HG03432 (cell line): ENCODE data around the gene NPTX1.

ENCODE experiments used
- ATAC-seq: cut with Tn5 transposase; IDR thresholded peaks from one replicate; pipeline ENCODE4 v1.9.1; 2021; ENCODE audit warnings: mild to moderate bottlenecking, moderate library complexity; ENCODE audit not compliant: unreplicated experiment

The NPTX1 gene

DNA sequence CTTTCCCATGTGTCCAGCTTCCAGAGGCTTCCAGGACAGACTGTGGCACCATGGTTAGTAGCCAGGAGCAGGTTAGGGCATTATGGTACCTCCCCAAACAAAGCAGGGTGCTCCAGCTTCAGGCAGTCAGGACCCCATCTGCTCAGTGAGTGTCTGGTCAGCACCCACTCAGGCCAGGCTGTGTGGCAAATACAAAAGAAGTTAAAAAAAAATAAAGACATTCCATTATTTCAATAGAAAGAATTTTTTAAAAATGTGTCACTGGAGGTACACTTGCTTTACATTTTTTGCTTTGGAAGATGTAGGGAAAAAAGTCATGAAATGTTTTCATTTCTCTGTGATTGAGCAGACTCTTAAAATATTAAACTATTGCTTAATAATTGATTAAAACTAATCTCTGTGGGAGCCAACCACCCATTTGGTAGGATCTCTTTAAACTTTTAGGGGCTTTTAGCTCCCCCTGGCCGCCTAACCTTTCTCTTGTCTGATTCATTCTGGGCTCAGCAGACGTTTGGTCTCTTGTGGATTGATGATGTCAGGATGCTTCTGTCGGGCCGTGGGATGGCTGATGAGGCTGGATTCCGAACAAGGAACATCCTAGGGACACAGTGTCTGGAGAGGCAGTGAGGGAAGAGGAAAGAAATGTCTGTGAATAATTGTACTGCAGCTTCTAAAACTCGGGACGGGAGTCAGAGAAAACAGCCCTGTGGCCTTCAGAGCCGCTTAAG lies 28.4 kb upstream of the NPTX1 start:
- ATAC-seq, result no peak

DNA sequence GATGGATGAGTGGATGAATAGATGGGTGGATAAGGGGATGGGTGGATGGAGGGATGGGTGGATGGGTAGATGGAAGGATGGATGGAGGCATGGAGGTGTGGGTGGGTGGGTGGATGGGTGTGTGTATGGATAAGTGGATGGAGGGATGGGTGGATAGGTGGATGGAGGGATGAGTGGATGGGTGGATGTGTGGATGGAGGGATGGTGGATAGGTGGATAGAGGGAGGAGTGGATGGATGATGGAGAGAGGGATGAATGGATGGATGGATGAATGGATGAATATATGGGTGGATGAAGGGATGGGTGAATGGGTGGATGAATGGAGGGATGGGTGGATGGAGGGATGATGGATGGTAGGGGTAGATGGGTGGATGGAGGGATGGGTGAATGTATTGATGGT lies 27.5 kb upstream of the NPTX1 start:
- no peak for ATAC-seq

DNA sequence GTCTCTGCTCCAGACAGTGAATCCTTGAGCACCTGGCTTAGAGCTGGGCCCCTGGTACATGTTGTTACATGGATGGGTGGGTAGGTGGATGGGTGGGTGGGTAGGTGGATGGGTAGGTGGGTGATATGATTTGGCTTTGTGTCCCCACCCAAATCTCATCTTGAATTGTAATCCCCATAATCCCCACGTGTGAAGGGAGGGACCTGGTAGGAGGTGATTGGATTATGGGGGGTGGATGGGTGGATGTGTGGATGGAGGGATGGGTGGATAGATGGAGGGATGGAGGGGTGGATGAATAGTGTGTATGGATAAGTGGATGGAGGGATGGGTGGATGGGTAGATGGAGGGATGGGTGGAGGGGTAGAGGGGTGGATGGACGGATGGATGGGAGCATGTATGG lies 26.6 kb upstream of the NPTX1 start:
- ATAC-seq, result no peak

DNA sequence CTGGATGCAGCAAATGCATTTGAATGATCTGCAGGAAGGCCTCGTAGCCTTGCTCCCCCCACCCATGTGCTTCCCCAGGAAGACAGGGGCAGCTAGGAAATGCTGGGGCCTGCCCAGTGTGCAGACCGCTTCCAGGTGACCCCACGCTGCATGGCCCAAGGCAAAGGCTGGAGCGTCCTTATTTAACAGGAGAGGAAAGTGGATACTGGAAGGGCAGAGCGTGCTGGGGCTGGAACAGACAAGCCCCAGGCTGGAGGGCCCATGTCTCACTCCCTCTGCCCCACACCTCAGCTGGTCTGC lies 26.1 kb upstream of the NPTX1 start:
- ATAC-seq, result no peak

DNA sequence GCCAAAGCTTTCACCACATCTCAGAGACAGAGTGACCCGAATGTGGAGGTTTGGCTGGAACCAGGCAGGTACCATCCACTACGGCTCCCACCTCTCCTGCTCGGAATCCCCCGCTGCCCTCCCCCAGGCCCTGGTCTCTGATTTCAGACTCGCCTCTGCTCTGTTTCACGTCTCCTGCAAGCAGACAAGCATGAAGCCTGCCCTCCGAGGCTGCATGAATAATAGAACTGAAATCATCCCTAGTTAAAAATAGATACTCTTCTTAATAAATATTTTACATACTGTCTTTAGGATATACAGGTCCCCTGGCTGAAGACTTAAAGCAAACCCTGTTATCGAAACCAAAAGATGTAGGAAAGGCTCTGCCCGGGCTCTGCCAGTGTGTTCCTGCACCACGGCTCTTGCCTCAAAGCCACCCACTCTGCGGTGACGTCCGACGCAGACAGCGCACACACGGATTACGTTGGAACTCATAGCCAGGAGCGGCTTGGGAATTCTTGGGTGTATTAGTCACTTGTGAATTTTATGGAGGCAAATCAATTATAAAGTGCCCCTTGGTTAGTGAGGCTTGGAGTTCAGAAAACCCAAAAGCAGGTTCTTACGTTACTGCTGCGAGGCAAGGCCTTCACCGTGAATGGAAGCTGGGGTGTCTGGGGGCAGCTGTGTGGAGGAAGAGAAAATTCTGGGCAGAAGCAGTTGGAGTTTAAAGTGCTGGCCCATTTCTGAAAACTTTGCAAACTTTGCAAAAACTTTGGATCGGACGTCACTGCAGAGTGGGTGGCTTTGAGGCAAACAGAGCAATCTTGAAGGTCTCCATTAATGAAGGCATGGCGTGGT lies 25.6 kb upstream of the NPTX1 start:
- ATAC-seq, result no peak

DNA sequence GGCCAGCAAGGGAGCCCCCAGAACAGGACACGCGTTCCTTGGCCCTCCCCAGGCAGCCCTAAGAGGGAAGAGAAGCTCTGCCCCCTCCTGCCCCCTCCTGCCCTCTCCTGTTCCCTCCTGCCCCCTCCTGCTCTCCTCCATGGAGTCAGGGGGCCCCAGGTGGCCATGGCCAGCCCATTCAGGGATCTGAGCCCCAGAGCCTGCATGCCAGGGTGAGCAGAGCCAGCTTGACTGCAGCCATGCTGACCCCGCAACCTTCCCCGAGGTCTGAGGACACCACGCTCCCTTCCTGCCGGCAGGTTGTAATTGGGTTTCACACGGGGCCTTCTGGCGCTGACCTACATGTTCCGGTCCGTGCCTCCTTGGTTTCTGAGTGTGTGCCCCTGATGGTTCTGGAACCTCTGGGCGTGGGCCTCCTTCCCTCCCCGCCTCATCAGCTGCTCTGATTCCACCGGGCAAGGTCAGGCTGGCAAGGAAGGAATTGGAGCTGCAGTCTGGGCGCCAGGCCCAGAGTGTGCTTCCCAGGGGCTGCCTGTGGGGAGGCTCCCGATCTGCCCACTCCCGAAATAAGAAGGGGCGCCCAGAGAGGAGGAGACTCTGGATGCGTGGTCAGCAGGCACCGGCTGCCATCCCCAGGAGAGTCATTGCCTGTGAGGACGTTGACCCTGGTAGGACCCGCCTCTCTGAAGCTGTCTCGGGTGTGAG lies 23.7 kb upstream of the NPTX1 start:
- no peak for ATAC-seq

DNA sequence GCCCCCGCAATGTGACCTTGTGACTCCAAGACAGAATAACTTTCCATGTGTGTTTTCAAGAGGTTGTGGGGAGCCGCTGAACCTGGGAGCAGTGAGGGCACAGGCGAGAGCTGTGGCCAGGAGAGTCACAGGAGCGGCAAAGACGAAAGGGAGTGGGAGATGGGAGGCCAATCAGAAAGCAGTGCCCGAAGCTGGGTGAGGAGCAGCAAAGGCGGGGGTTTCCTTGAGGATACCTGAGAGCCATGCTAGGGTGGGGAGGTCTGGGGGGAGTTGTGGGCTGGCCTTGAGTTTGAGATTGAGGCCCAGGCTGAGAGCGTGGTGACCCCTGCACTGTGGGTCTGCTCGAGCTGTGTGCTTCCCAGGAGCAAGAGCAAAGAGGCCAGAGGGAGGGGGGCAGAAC lies 23.2 kb upstream of the NPTX1 start:
- ATAC-seq, result no peak

DNA sequence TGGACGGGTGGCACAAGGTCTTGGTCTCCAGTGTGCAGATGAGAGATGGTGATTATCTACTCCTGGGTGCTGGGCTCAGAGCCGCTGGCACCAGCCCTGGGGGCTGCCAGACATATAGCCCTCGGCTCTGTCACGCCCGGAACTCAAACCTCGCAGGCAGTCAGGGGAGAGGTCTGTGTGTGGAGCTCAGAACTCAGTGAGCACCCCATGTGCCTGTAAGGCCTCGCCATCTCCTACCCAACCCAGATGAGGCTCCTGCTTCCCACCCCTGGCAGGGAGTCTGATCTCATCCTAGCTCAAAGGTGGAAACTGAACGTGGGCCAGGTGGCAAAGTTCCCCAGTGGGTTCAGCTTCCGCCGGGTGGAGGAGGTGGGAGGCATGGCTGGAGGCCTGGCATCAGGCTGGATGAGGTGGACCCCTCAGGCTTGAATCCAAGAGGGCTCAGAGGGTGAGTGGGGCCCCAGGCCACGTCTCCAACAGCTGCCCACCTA lies 22.6 kb upstream of the NPTX1 start:
- no peak for ATAC-seq

DNA sequence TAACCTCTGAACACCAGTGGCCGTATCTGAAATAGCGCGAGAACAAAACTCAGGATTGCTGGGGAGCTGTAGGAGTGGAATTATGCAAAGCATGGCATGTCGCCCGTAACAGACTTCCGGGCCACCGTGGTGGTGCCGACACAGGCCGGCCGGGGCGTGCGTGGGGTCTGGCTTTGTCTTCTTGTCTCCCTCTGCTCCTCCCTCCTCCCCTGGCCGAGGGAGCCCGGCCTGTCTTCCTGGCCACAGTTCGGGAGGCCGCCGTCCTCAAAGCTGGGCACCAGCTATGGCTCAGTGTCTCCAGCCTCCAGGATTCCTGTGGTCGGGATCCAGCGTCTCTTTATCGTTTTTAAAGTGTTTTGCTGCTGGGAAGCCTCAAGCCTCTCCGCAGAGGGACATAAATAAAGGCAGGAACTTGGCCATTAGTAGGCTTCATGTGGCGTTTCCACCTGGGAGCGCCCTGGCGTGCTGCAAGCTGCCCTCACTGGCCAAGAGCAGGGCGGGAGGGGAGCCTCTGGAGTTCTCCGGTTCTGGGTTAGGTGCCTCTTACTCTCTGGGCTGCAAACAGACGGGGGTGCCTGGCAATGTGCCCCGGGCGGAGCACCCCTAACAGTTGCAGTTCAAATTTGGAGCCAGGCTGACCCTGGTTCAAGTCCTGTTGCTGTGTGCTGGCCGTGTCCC lies 22.0 kb upstream of the NPTX1 start:
- no peak for ATAC-seq

DNA sequence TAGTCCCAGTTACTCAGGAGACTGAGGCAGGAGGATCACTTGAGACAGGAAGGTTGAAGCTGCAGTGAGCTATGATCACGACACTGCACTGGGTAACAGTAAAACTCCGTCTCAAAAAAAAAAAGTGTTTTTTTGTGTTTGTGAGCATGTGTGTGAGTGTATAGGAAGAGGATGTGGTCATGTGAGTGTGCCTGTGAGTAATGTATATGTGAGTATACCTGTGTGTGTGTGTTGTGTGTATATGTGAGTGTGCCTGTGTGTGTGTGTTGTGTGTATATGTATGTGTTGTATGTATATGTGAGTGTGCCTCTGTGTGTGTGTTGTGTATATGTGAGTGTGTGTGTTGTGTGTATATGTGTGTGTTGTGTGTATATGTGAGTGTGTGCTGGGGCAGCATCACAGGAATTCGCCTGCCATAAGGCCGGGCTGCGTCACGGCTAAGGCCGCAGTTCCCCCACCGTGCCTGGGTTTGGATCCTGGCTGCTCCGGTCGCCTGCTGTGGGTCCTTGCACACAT lies 21.4 kb upstream of the NPTX1 start:
- ATAC-seq, result no peak

DNA sequence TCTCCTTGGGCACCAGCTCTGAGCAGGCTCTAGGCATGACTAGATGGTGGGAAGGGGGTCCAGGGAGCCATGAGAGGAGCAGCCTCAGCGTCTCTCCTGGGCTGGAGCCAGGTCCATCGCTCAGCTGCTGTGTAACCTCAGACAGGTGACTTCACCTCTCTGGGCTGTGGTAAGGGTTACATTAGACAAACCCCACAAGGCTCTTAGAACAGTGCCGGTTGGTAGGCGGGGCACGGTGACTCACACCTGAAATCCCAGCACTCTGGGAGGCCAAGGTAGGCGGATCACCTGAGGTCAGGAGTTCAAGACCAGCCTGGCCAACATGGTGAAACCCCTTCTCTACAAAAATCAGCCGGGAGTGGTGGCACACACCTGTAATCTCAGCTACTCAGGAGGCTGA lies 18.1 kb upstream of the NPTX1 start:
- ATAC-seq, result no peak

DNA sequence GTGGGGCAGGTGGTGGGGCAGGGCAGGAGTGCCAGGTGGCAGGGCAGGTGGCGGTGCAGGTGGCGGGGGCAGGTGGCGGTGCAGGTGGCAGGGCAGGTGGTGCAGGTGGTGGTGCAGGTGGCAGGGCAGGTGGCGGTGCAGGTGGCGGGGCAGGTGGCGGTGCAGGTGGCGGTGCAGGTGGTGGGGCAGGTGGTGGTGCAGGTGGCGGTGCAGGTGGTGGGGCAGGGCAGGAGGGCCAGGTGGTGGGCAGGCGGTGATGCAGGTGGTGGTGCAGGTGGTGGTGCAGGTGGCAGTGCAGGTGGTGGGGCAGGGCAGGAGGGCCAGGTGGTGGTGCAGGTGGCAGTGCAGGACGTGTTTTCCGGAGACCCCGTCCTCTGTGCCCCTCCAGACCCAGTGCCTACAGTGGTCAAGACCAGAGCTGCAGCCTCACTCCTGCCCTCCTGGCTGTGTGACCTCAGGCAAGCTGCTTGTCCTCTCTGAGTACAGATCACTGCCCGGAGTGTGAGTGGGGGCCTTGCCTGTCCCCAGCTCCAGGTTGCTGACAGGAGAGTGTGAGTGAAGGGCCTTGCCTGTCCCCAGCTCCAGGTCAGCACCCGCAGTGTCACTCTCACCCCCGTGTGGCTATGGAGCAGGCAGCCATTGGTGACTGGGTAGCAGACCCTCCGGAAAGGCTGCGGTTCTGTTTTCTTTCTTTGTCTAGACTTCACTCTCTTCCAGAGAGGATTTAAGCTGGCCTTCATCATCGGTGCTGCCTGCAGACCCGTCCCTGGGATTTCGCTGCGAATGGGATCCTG lies 16.1 kb upstream of the NPTX1 start:
- no peak for ATAC-seq

DNA sequence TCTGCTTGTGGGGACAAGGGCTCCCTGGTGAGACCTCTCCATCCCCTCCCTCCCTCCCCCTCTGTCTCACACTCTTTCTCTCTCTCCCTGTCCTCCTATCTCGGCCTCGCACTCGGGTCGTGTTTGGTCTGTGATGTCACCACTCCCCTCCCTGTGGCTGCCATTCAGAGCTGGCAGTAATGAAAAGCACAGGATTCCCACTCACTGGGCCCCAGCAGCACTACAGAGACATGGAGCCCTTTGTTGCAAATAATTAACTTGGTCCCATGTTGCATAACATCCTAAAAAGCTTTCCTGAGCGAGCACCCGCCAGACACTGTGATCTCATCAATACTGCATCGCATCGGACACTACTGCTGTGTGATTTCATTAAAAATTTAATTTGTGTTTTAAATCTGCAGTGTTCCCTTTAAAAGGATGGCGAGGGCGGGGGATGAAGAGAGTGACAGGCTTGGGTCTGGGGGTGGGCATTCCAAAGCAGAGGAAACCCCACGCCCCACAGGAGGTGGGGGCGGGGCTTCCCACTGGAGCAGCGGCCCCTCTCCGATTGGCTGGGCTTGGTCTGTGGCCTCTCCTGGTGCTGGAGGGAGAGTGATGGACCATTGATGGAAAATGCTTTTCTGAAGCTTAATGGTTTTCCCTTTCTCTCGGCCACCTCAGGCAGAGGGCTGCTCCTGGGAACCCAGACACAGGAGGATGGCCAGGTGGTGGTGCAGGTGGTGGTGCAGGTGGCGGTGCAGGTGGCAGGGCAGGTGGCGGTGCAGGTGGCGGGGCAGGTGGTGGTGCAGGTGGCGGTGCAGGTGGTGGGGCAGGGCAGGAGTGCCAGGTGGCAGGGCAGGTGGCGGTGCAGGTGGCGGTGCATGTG lies 15.3 kb upstream of the NPTX1 start:
- ATAC-seq, result no peak

DNA sequence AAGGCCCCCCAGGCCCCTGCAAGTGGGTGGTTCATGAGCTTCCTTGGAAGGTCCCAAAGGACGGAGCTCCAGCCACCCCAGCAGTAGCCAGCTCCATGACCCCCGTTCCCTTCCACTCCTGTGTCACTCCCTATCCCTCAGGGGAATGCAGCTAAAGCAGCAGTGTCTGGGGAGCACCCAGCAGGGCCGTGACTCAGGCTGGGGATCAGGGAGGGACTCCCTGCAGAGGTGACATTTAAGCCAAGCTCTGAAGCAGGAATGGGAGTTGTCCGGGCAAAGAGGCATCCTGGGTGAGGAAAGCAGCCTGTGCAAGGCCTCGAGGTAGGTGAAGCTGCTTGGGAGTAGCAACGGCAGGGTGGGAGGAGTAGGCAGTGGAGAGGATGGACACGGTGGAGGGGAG lies 11.1 kb upstream of the NPTX1 start:
- no peak for ATAC-seq

DNA sequence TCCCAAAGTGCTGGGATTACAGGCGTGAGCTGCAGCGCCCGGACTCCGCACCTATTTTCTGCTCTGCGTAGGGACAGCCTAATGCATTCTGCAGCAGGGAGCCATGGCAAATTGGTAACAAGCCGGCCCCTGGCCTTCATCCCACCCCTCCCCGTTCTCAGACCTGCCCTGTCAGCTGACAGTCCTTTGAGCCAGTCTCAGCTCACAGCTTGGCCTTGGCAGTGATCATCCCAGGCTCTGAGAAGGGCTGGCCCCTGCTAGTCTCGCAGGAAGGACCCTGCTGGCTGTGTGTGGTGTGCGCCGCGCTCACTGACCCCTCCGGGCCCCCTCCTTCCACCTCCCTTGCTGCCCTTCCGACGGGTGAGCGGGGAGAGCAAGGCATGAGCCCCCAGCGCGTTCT lies 10.3 kb upstream of the NPTX1 start:
- ATAC-seq, result no peak

DNA sequence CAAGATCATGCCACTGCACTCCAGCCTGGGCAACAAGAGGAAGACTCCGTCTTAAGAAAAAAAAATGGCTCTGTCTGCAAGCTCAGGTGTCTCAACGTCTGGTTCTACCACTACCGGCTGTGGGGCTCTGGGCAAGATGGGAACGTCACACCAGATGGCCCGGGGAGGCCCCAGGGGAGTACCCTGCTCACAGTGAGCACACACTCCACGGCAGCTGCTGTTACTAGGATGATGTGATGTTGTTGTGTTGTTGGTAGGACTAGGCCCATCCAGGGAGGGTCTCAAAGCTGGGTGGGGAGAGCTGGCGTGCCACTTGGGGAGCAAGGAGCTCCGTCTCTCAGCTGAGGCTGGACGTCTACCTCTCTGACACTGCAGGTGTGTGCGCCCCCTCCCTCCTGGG lies 9.4 kb upstream of the NPTX1 start:
- ATAC-seq, result no peak

DNA sequence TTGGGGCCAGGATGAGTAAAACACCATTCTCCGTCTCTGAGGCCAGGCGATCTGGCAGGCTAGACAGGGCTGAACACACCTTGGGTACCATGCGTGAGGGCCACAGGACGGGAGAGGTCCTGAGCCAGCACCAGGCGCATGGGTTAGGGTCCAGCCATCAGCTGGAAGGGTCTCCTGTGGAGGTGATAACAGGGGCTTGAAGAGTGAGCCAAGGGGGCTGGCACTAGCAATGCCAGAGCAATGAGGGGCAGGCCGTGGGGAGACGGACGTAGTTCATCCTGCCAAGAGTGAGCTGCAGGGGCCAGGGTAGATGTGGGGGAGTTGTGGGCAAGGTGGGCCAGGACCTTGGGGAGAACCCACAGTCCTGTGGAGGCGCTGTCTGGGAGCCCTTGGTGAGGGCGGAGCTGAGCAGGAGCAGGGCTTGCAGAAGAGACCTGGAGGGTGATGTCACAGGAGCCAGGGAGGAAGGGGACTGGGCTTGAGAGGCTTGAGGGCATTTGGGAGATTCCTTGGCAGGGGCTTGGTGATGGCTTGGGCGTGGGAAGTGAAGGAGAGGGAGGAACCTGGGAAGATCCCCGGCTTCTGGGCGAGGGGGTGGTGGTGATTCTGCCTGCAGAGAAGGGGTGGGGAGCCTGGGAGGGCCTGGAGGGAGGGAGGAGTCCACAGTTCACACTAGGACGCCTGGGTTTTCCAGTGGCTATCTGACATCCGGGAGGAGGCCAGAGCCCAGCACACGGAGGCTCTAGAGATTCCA lies 6.3 kb upstream of the NPTX1 start:
- ATAC-seq, result no peak

DNA sequence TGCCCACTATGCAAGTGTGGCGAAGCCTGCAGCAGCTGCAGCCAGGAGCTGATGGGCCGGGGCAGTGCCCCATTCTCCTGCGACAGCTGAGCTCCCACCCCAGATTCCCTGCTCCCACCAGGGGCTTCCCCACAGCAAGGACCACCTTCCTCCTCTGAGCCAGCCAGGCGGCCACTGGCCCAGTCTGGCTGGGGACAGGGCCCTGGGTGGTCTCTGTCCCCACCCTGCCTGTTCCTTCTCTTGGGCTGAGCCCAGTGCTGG lies 5.6 kb upstream of the NPTX1 start:
- ATAC-seq, result no peak
